Mesodermal cell (in vitro differentiated cells): Measurements from ENCODE around the gene LRMDA.

ENCODE experiments used
- H3K27ac ChIP-seq: 2 replicates; pipeline ENCODE4 v1.7.0; 2013; ENCODE audit warnings: mild to moderate bottlenecking, low read depth, low read length, moderate library complexity; ENCODE audit not compliant: severe bottlenecking
- H3K36me3 ChIP-seq: 2 replicates; pipeline ENCODE4 v1.7.1; 2013; ENCODE audit warnings: mild to moderate bottlenecking, low read length, moderate library complexity; ENCODE audit not compliant: control insufficient read depth, insufficient read depth
- H3K4me1 ChIP-seq: one replicate; pipeline ENCODE4 v1.7.1; 2013; ENCODE audit warnings: mild to moderate bottlenecking, low read length; ENCODE audit not compliant: insufficient read depth, control insufficient read depth, poor library complexity, severe bottlenecking
- H3K4me3 ChIP-seq: 2 replicates; pipeline ENCODE4 v1.7.0; 2013; ENCODE audit warnings: low read length, control low read depth, mild to moderate bottlenecking; ENCODE audit not compliant: insufficient read depth, poor library complexity, severe bottlenecking; ENCODE audit errors: extremely low read depth
- H3K9me3 ChIP-seq: 2 replicates; pipeline ENCODE4 v1.7.1; 2013; ENCODE audit warnings: mild to moderate bottlenecking, low read length, moderate library complexity; ENCODE audit not compliant: control insufficient read depth
- WGBS, 2 experiments: methylation state at CpG; one replicate each; pipeline ENCODE4 v1.1.5; 2013; ENCODE audit warnings: missing lambda C conversion rate in 2 of 2; ENCODE audit not compliant: insufficient coverage in 2 of 2; 5-methylcytosine and 5-hydroxymethylcytosine counted together

LRMDA gene

GRCh38 chr10:75396631-75397495 lies 34.6 kb upstream of the LRMDA start:
- Histone ChIP-seq H3K36me3 (peaks cover 10% of the 10 kb centered on the region), H3K4me3 (peak overlapping the region; percentile 44), H3K27ac (peak overlapping the region; percentile 75), H3K4me1 (peaks cover 8% of the 10 kb centered on the region), H3K9me3 (no peaks in the 10 kb centered on the region)
- WGBS, 2 experiments = 1% methylated on average over 44 to 54 of the region's 71 CpGs

- WGBS, 2 experiments = 3 to 15% methylated on average over 5 to 9 of the region's 19 CpGs
- no peaks in the 10 kb centered on the region for H3K9me3 ChIP-seq
- H3K4me3 ChIP-seq = peak overlapping the region; percentile 85
- peak overlapping the region; percentile 75 for H3K27ac ChIP-seq
- peaks cover 10% of the 10 kb centered on the region for H3K36me3 ChIP-seq
- H3K4me1 ChIP-seq = peaks cover 8% of the 10 kb centered on the region
Measured at GRCh38 chr10:75397496-75398199, 33.8 kb upstream of the LRMDA start.

- Histone ChIP-seq H3K9me3 (no peaks in the 10 kb centered on the region), H3K36me3 (peaks cover 10% of the 10 kb centered on the region), H3K27ac (no peak overlapping the region), H3K4me1 (peaks cover 8% of the 10 kb centered on the region), H3K4me3 (peak overlapping the region; percentile 85)
- WGBS, 2 experiments = 17 to 21% methylated on average over 3 to 4 of the region's 17 CpGs
Measured at GRCh38 chr10:75398200-75398691, 33.2 kb upstream of the LRMDA start.

- Histone ChIP-seq H3K4me1 (peaks cover 11% of the 10 kb centered on the region), H3K9me3 (no peaks in the 10 kb centered on the region), H3K4me3 (peak overlapping the region; percentile 85), H3K27ac (peak overlapping the region; percentile 94), H3K36me3 (peaks cover 10% of the 10 kb centered on the region)
- 3 to 5% methylated on average over 63 to 69 of the region's 76 CpGs for WGBS, 2 experiments
Measured at GRCh38 chr10:75398692-75399460, 32.5 kb upstream of the LRMDA start.

- Histone ChIP-seq H3K4me3 (peak overlapping the region; percentile 85), H3K36me3 (peaks cover 10% of the 10 kb centered on the region), H3K4me1 (peaks cover 18% of the 10 kb centered on the region), H3K27ac (peak overlapping the region; percentile 94), H3K9me3 (no peaks in the 10 kb centered on the region)
- WGBS, 2 experiments = 1 to 2% methylated on average over 40 to 48 of the region's 71 CpGs
Measured at GRCh38 chr10:75399461-75400162, 31.8 kb upstream of the LRMDA start.

- Histone ChIP-seq H3K9me3 (no peaks in the 10 kb centered on the region), H3K36me3 (peaks cover 10% of the 10 kb centered on the region), H3K4me3 (peak overlapping the region; percentile 85), H3K4me1 (peaks cover 25% of the 10 kb centered on the region), H3K27ac (peak overlapping the region; percentile 94)
- 1% methylated on average over 34 to 35 of the region's 39 CpGs for WGBS, 2 experiments
Measured at GRCh38 chr10:75400163-75400770, 31.2 kb upstream of the LRMDA start.

- 0% methylated on average over 28 to 55 of the region's 68 CpGs for WGBS, 2 experiments
- Histone ChIP-seq H3K4me3 (peak overlapping the region; percentile 85), H3K36me3 (peaks cover 10% of the 10 kb centered on the region), H3K9me3 (no peaks in the 10 kb centered on the region), H3K27ac (peak overlapping the region; percentile 94), H3K4me1 (peaks cover 28% of the 10 kb centered on the region)
Measured at GRCh38 chr10:75400771-75401568, 30.5 kb upstream of the LRMDA start.

GRCh38 chr10:75401569-75402485 lies 29.6 kb upstream of the LRMDA start, which contains the start of gene ZNF503:
Gene ZNF503 (minus strand): TSS chr10:75401764. CDS start chr10:75401419, 345 bp downstream.
- H3K9me3 ChIP-seq = no peaks in the 10 kb centered on the region
- peak within 1 kb of the TSS; percentile 94 for H3K27ac ChIP-seq
- peaks cover 10% of the 10 kb centered on the region for H3K36me3 ChIP-seq
- H3K4me3 ChIP-seq = peak within 1 kb of the TSS; percentile 85
- 0 to 1% methylated on average over 62 to 79 of the region's 88 CpGs for WGBS, 2 experiments
- H3K4me1 ChIP-seq = peaks cover 30% of the 10 kb centered on the region
